PC-3 (cell line): ENCODE data around the gene TBXAS1.

Experiments
- CTCF ChIP-seq: fragments of 300-600 bp; sonication (generic); conservative IDR thresholded peaks from 2 replicates; pipeline ENCODE4 v1.5.1; 2017; ENCODE audit warnings: antibody characterized with exemption, low read depth, mild to moderate bottlenecking, low read length
- EZH2 ChIP-seq: fragments of 300-600 bp; sonication (generic); IDR thresholded peaks from one replicate; pipeline ENCODE4 v1.6.1; 2017; ENCODE audit warnings: antibody characterized with exemption, mild to moderate bottlenecking, low read length; ENCODE audit not compliant: unreplicated experiment
- EZH2phosphoT487 ChIP-seq: fragments of 300-600 bp; sonication (generic); IDR thresholded peaks from 2 replicates; pipeline ENCODE4 v1.6.1; 2018; ENCODE audit warnings: mild to moderate bottlenecking, antibody characterized with exemption, low read length, borderline replicate concordance

DNA sequence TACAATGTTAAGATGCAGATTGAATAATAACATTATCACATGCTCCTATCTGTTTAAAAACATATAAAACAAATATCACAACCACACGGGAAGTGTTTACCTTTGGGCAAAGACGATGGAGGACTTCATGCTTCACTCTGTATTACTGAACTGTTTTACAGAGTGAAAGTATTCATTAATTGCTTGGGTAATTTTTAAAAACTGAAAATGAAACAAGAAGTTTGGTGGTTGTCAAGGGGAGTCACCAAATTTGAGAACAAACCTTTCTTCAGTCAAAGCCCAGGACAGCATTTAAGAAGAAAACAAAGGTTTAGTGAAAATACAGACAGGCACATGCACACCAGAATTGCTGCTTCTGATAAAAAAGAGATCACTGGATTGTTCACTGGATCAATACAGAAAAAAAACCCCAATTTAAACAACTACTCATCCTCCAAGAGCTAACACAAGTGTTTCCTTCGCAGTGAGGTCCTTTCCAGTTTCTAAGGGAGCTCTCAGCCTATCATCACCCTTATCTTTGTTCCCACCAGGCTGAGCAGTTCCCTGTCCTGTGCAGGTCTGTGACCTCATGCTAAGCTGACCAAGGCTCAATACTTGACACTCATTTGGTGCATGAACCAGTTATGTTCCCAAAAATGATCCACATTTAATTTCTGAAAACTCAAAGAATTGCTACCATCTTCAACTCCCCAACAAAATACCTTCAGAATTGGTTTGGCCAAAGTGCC lies 224.9 kb downstream of the TBXAS1 start:
- TF ChIP-seq CTCF: no peak
- no peak for TF ChIP-seq EZH2phosphoT487
- no peak for TF ChIP-seq EZH2
